ENCODE data around the gene SH3PXD2A.

DNA sequence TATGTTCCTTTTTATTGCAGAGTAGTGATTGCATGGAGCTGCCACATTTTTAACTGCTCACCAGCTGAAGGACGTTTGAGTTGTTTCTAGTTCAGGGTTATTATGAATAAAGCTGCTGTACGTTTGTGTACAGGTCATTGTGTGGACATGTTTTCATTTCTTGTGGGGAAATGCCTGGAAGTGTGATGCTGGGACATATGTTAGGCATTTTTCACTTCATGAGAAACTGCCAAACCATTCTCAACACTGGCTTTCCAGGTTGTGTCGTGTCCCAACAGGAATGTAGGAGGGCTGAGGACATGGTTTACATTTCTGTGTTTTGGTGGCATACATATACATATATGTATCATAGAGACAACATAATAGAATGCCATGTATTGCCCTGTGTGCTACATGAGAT lies 288.8 kb downstream of the SH3PXD2A start:
- TF ChIP-seq, protein P1, sequence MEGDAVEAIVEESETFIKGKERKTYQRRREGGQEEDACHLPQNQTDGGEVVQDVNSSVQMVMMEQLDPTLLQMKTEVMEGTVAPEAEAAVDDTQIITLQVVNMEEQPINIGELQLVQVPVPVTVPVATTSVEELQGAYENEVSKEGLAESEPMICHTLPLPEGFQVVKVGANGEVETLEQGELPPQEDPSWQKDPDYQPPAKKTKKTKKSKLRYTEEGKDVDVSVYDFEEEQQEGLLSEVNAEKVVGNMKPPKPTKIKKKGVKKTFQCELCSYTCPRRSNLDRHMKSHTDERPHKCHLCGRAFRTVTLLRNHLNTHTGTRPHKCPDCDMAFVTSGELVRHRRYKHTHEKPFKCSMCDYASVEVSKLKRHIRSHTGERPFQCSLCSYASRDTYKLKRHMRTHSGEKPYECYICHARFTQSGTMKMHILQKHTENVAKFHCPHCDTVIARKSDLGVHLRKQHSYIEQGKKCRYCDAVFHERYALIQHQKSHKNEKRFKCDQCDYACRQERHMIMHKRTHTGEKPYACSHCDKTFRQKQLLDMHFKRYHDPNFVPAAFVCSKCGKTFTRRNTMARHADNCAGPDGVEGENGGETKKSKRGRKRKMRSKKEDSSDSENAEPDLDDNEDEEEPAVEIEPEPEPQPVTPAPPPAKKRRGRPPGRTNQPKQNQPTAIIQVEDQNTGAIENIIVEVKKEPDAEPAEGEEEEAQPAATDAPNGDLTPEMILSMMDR (conservative IDR thresholded peaks at IDR 0.05), result no peak
- TF ChIP-seq ZFX (IDR thresholded peaks at IDR 0.05), result no peak

Measured in C4-2B (cell line).